HG02885 (cell line): ENCODE results near the gene FOXJ3.

ENCODE experiments used
- ATAC-seq: cut with Tn5 transposase; IDR thresholded peaks from one replicate; pipeline ENCODE4 v1.9.1; 2021; ENCODE audit warnings: mild to moderate bottlenecking; ENCODE audit not compliant: unreplicated experiment, poor library complexity

FOXJ3 gene

DNA sequence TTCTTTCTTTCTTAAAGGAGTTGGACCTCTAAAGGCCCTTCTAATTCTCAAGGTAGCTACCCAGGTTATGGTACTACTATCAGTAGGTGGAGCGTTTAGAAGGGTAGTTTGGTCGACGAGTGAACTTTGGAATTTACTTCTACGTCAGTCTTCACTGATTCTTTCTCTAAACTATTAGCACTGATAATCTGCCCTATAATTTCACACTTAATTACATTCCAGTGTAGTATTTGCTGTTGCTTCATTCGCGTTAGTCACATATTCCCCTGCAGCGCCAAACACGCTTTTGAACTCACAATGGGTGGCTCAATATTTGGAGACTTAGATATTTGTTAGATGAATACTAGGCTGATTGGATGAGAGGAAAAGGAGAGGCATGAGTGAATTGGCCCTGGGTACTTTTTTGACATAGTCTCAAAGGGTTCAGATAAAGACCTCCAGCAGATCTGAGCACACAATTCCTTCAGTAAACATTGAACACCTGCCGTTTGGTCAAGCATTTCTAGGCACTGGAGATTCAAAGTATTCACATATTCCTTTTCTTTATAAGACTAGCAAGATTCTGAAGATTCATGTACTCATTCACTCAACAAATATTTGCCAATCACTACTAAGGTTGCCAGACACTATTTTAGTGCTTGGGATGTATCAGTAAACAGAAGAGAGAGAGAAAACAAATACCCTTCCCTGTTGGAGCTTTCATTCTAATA, 929 bp upstream of the FOXJ3 start:
- no peak for ATAC-seq

GRCh38 chr1:42334240-42335049, 590 bp downstream of the FOXJ3 start:
- peak; percentile 57 for ATAC-seq

DNA sequence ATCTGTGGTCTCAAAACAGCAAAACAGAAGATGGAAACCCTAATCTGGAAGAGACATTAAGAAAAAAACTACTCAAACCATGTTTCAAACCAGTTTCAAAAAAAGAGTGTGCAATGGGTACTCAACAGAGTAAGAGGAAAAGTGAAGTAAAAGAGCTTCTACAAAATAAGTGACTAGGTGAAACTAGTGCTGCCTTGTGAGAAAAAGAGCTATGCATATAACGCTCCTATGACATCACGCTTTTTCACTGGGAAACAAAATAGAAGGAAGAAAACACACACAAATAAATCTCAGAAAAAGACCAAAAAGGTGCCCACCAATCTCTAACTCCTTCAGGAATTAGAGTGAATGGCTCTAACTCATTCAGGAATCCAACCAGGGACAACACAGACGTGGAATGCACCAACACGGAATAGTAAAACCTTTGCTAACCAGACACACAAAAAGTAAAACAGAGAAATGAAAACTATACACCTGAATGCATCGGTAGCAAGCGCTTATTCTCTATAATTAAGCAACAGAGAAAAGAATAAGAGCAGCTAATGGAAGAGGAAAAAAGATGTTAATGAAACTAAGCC, 1.3 kb downstream of the FOXJ3 start:
- no peak for ATAC-seq

GRCh38 chr1:42332877-42333276, 2.2 kb downstream of the FOXJ3 start:
- ATAC-seq: no peak

GRCh38 chr1:42330215-42330614, 4.8 kb downstream of the FOXJ3 start:
- no peak for ATAC-seq

DNA sequence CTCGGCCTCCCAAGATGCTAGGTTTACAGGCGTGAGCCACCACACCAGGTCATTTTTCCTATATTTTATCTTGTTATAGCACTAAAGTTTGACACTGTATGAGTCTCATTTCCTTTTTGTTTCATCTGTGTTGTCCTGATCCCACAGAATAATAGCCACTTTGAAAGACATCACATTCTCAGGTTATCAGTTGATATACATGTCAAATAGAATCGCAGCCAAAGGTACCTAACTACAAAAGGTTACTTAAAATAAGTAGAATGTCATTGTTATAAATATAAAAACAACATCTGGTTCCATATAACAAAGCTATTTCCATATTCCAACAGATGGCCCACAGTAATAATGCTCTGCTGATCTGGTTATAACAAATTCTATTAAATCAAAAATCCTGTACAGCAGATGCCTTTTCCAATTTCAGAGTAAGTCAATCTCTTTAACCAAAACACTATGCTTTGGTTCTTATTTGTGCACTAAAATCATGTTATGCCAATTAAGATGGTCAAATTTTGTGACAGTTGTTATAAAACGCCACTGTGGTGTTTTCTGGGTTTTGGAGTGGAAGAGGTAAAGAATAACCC, 6.0 kb downstream of the FOXJ3 start:
- ATAC-seq: no peak

DNA sequence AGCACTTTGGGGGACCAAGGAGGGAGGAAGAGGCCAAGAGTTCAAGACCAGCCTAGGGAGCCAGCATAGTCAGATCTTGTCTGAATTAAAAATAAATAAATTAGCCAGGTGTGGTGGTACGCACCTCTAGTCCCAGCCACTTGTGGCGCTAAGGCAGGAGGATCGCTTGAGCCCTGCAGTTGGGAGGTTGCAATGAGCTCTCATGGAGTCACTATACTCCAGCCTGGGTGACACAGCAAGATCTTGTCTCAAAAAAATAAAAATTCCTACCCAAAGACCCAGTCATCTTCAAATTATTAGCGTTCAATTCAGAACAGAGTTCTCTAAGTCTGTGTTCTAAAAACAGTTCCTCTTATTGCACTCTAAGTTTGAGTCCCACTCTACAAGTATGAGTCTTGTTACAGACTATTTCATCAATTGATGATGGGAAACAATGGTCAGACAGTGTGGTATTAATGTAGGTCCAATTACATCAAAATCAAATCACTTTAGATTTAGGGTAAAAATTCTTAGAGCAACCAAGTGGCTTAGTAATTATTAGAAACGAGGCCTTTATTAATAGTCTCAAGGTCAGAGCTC, 6.9 kb downstream of the FOXJ3 start:
- ATAC-seq: no peak

GRCh38 chr1:42325014-42325402, 10.0 kb downstream of the FOXJ3 start:
- no peak for ATAC-seq

- ATAC-seq: no peak
These were observed 10.5 kb downstream of the FOXJ3 start for GRCh38 chr1:42324398-42325013.

DNA sequence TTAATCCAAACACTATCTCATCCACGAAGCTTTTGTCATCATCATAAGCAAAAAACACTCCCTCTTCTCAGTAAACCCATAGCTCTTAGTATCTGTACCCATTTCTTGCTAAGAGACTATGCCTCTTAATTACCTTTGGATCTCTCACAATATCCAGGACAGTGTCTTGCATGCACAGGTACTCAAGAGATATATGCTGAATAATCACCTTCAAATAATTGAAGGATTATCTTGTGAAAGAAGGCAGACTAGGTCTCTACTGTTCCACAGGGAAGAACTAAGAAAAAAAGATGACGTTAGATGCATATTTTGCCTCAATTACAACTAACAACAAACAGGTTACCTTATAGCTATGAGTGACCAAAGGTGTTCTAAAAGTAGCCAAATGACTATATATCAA, 11.5 kb downstream of the FOXJ3 start:
- no peak for ATAC-seq

- ATAC-seq: no peak
These were observed 12.5 kb downstream of the FOXJ3 start for GRCh38 chr1:42322577-42322976.

GRCh38 chr1:42321731-42322130, 13.3 kb downstream of the FOXJ3 start:
- ATAC-seq: no peak

DNA sequence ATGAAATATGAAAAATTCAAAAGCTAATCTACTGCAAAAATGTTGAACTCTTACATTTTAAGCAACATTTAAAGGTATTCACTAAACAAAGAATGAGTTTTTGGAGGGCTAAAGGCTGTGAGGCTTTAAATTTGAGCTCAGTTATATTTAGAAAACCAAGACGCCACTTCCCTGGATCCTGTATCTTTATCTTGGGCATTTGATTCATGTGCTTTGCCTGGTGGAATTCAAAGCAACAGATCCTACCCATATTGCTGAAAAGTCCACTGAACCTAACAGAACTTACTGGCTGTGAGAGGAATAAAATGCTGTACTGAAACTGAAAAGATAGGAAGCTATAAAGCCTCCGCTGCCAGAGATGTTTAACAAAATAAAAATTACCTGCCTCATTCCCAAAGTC, 14.3 kb downstream of the FOXJ3 start:
- ATAC-seq: no peak

GRCh38 chr1:42319871-42320484, 15.1 kb downstream of the FOXJ3 start:
- ATAC-seq: no peak

- no peak for ATAC-seq
These were observed 15.7 kb downstream of the FOXJ3 start for GRCh38 chr1:42319128-42319851.

DNA sequence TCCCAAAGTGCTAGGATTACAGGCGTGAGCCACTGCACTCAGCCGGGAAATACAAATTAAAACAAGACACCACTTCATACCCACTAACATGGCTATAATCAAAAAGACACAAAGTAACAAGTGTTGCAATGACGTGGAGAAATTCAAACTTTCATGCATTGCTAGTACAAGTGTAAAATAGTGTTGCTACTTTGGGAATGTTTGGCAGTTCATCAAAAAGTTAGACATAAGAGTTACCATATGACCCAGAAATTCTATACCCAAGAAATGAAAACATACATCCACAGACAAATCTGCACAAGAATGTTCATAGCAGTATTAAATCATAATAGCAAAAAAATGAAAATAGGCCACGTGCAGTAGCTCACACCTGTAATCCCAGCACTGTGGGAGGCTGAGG, 16.4 kb downstream of the FOXJ3 start:
- no peak for ATAC-seq

DNA sequence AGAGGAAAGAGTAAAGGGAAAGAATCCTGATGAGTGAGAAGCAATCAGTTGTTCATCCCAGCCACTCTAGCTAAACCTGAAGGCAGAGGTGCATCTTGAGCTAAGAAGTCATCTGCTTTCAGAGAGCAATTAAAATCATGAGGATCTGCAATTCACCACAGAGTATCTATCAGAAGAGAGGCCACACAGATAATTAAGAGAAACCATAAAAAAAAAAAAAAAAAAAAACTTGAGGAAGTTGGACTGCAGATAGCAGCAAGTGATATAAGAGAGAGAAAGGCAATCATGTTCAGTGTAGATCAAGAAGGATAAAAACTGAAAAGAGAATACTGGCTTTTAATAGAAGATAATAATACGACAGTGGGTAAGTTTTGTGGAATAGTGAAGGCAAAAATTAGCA, 17.7 kb downstream of the FOXJ3 start:
- ATAC-seq: no peak

GRCh38 chr1:42316292-42316691, 18.7 kb downstream of the FOXJ3 start:
- ATAC-seq: no peak

DNA sequence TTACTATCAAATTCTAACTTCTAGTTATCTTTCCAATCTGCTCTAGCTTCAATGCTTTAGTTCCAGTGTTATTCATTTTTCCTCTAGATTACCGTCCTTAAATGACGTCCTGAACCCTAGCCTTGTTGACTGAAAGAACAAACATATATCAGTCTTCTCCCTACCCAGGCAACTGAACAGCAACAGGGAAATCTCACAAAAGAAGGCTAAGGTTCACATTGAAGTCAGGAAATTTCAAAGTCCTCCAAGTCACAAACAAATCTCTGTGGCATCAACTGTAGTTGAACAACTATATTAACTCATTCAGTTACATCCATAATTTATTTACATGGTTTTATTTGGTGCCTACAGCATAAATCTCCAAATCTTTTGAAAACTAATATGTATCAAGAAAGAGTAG, 19.5 kb downstream of the FOXJ3 start:
- no peak for ATAC-seq
